ENCODE data around the gene UBALD1. TPM values are rescaled to one million over a fixed set of nuclear protein-coding genes. Genes with fewer than 3 reads are reported as not detected.

UBALD1 gene
- total RNA-seq, 1 experiment from 2014 or later, result 45.9 TPM

DNA sequence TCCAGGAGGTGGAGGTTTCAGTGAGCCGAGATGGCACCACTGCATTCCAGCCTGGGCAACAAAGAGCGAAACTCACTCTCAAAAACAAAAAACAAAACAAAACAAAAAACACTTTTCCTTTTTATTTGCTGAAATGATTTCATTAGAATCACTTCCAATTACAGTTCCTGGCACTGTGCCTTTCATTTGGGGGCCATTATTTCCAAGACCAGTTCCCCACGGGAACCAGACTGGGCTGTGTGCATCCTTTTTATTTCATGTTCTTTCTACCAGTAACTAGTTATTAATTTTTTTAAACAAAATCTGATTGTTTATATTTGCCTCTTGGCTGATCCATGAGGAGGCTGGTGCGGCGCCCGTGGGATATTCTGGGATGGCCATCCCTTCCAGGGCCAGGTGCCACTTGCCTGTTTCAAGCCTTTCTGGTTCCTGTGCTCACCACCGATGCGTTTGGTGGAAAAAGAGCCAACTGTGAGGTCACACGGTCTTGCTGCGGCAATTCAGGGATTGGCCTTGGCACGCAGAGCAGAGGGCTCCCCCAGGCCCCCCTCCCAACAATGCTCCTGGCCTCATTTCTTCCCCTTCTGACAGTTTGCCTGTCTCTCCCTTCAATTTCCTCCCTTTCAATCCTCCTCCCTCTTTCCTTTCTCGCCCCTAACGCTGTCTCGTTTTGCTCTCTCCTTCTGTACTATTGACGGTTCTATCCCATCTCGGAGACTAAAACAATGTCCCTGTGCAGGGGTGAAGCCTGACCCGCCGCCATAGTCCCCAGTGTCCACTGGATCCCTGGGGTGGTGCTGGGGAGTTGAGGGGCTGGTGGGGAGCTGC is 13.4 kb downstream of the UBALD1 start:
- Histone ChIP-seq H3K27me3 (ENCODE audit: insufficient read depth, low read length) (no peaks in the 10 kb centered on the region), H3K79me2 (ENCODE audit: insufficient read depth, low read length) (no peaks in the 10 kb centered on the region), H3K36me3 (ENCODE audit: control insufficient read depth in 1 of 2, insufficient read depth in 2 of 2, low read length in 2 of 2) (no peaks in the 10 kb centered on the region), H3K9me2 (ENCODE audit: insufficient read depth) (no peaks in the 10 kb centered on the region), H3K27ac (ENCODE audit: low read depth, low read length) (no peak overlapping the region), H3K9me3 (ENCODE audit: control insufficient read depth in 1 of 2, insufficient read depth in 1 of 2, low read depth in 1 of 2, low read length in 2 of 2) (no peaks in the 10 kb centered on the region), H3K4me1 (ENCODE audit: control insufficient read depth in 1 of 2, insufficient read depth in 2 of 2, low read length in 2 of 2) (no peaks in the 10 kb centered on the region), H2AFZ (ENCODE audit: low read depth, low read length, poor library complexity, severe bottlenecking) (no peak overlapping the region), H3K4me3 (replicated peaks in 1 of 2; ENCODE audit: low read depth in 1 of 2, low read length in 2 of 2) (no peak overlapping the region), H4K20me1 (ENCODE audit: insufficient read depth) (no peaks in the 10 kb centered on the region), H3K9ac (ENCODE audit: low read length) (no peak overlapping the region), H3K4me2 (ENCODE audit: low read length) (no peak overlapping the region)
- ChIA-PET RAD21 (ENCODE audit: low non-redundant PET in 1 of 2, low total read pairs in 2 of 2, uncharacterized antibody in 2 of 2, unreplicated experiment in 2 of 2) (no interaction called here), CTCF (no interaction called here), POLR2A (no interaction called here)
- ATAC-seq (no peak), DNase-seq (ENCODE audit: low read depth, low spot score) (no peak)
- TF ChIP-seq CBX3 (IDR thresholded peaks at IDR 0.05; ENCODE audit: low read depth), result no peak
- TF ChIP-seq SP1 (IDR thresholded peaks at IDR 0.05; ENCODE audit: low read depth), result no peak
- TF ChIP-seq EGR1 (IDR thresholded peaks at IDR 0.05; ENCODE audit: low read depth), result no peak
- BruUV-seq (replicated peaks), result no TSS peak
- intact Hi-C loops (cut with micrococcal nuclease), result no loop called here

DNA sequence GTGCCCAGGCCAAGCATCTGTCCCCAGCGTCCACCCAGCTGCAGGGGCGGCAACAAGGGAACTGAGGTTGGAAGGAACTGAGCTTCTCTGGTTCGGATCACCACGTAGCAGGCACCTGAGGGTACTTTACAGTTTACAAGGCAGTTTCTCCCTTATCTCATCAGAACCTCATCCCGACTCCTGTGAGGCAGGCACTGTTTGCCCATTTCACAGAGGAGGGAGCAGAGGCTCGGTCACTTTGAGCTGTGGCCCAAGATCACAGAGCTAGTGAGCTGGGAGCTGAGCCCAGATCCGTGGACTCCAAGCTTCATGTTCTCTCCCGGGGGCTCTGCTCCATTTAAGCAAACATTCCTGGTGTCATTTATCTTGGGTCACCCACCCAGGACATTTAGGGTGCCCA is 15.1 kb downstream of the UBALD1 start:
- Histone ChIP-seq H3K4me2 (ENCODE audit: low read length) (no peak overlapping the region), H3K4me3 (replicated peaks in 1 of 2; ENCODE audit: low read depth in 1 of 2, low read length in 2 of 2) (no peak overlapping the region), H3K79me2 (ENCODE audit: insufficient read depth, low read length) (no peaks in the 10 kb centered on the region), H3K4me1 (ENCODE audit: control insufficient read depth in 1 of 2, insufficient read depth in 2 of 2, low read length in 2 of 2) (no peaks in the 10 kb centered on the region), H3K36me3 (ENCODE audit: control insufficient read depth in 1 of 2, insufficient read depth in 2 of 2, low read length in 2 of 2) (no peaks in the 10 kb centered on the region), H3K27ac (ENCODE audit: low read depth, low read length) (no peak overlapping the region), H3K27me3 (ENCODE audit: insufficient read depth, low read length) (no peaks in the 10 kb centered on the region), H3K9me2 (ENCODE audit: insufficient read depth) (no peaks in the 10 kb centered on the region), H3K9ac (ENCODE audit: low read length) (no peak overlapping the region), H3K9me3 (ENCODE audit: control insufficient read depth in 1 of 2, insufficient read depth in 1 of 2, low read depth in 1 of 2, low read length in 2 of 2) (no peaks in the 10 kb centered on the region), H4K20me1 (ENCODE audit: insufficient read depth) (no peaks in the 10 kb centered on the region), H2AFZ (ENCODE audit: low read depth, low read length, poor library complexity, severe bottlenecking) (no peak overlapping the region)
- intact Hi-C loops (cut with micrococcal nuclease), result no loop called here
- no peak for ATAC-seq
- CTCF ChIA-PET, result interaction anchor here (1.3 to 1.4 kb wide), 2 partner anchors 14 to 25 kb away, joined by 3 read pairs; partner anchors contain the start of gene MGRN1
- POLR2A ChIA-PET, result interaction anchor here (1.1 kb wide), 1 partner anchor 17 kb away, joined by 6 read pairs; no protein-coding TSS in a partner anchor
- no TSS peak for BruUV-seq (replicated peaks)
- RAD21 ChIA-PET (ENCODE audit: low non-redundant PET in 1 of 2, low total read pairs in 2 of 2, uncharacterized antibody in 2 of 2, unreplicated experiment in 2 of 2), result no interaction called here
- TF ChIP-seq FOSL1 (IDR thresholded peaks at IDR 0.05; ENCODE audit: low read depth) (no peak), EZH2 (IDR thresholded peaks at IDR 0.05) (no peak), CBX3 (IDR thresholded peaks at IDR 0.05; ENCODE audit: low read depth) (no peak), MAX (IDR thresholded peaks at IDR 0.05) (no peak), CTCF (IDR thresholded peaks at IDR 0.05 in 2 of 3, conservative IDR thresholded peaks at IDR 0.05 in 1 of 3; ENCODE audit: borderline replicate concordance in 1 of 3, insufficient read depth in 1 of 3, low read depth in 2 of 3, low read length in 2 of 3) (no peak), SRF (IDR thresholded peaks at IDR 0.05; ENCODE audit: low read depth) (no peak), EGR1 (IDR thresholded peaks at IDR 0.05; ENCODE audit: low read depth) (no peak), CEBPB (IDR thresholded peaks at IDR 0.05; ENCODE audit: low read depth) (no peak), SP1 (IDR thresholded peaks at IDR 0.05; ENCODE audit: low read depth) (no peak)
- no peak for DNase-seq (ENCODE audit: low read depth, low spot score)

Measured in HCT116 (cell line).